ENCODE data around the gene A4GNT. TPM values are rescaled to one million over a fixed set of nuclear protein-coding genes. Genes with fewer than 3 reads are reported as not detected.

The A4GNT gene
- total and polyA plus RNA-seq, 2 experiments from 2014 or later, result not detected

- Histone ChIP-seq H3K27me3 (no peaks in the 10 kb centered on the region), H3K4me1 (ENCODE audit: low read depth) (no peaks in the 10 kb centered on the region), H3K4me3 (no peak overlapping the region), H3K9me3 (ENCODE audit: low read depth) (no peaks in the 10 kb centered on the region), H3K27ac (no peak overlapping the region), H3K36me3 (no peaks in the 10 kb centered on the region)
- no peak for TF ChIP-seq CTCF (IDR thresholded peaks at IDR 0.05; ENCODE audit: low read depth, low read length)
- no peak for DNase-seq (ENCODE audit: low read depth in 1 of 2, low spot score in 1 of 2)
These were observed 4.4 kb downstream of the A4GNT start for GRCh38 chr3:138127636-138128365.

DNA sequence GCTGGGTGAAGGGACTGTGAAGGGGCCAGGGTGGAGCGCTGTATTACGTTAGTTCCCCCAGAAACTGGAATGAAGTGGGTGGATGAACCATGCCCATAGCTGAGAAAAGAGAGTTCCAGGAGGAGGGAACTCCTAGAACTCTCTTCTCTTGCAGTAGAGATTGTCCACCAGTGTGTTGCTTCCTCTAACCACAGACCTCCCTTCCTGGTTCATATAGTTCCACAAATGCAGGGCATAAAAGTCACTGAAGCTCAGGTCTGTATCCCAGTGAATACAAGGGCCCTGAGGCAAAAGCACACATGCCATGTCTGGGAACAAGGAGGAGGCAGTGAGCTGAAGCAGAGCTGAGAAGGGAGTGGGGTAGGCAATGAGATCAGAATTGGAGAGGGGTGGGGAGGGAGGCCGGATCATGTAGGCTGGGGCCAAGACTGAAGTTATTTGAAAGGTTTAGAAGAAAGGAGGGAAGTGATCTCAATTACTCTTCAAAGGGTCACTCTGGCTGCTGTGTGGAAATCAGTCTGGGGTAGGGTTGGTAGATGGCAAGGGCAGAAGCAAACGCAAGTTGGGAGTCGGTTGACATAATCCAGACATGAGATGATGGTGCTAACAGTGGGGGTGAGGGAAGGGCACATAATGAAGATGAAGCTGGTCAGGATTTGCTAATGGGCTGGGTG lies 6.5 kb downstream of the A4GNT start:
- peak overlapping the region; percentile 24 for H3K27ac ChIP-seq
- DNase-seq (ENCODE audit: low read depth in 1 of 2, low spot score in 1 of 2), result peak; percentile 32 to 47

DNA sequence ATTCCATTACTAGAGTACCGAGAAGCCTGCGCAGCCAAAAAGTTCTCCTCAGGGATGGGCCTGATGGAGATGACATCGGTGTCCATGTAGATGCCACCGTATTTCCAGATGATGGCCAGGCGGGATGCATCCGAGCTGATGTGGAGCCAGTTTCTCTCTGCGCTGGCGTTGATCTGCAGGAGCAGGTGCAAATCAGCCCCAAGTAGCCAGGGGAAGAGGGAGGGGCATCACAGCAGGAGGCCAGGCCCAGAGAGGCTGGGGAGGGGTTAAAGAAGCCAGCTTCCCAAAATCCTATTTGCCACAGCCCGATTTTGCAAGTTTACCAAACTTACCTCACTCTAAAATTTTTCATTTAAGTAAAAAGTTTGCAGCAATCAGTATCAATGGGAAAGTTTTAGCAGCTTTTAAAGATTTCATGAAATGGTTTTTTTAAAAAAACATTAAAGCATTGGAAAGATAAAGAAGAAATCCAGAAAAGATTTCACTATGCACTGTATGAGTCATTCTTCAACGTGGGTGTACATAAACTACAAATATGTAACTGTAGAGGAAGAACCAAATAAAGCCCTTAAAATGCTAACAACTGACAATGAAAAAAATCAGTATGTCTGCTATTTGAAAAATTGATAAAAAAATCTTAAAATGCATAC lies 7.4 kb downstream of the A4GNT start:
- TF ChIP-seq CTCF (IDR thresholded peaks at IDR 0.05; ENCODE audit: low read depth, low read length), result no peak

More for the DNA sequence above, 6.5 kb downstream of the A4GNT start:
- Histone ChIP-seq H3K27me3 (no peaks in the 10 kb centered on the region), H3K9me3 (ENCODE audit: low read depth) (no peaks in the 10 kb centered on the region), H3K36me3 (no peaks in the 10 kb centered on the region), H3K4me3 (no peak overlapping the region), H3K4me1 (ENCODE audit: low read depth) (no peaks in the 10 kb centered on the region)
- no peak for TF ChIP-seq CTCF (IDR thresholded peaks at IDR 0.05; ENCODE audit: low read depth, low read length)

GRCh38 chr3:138124188-138124587 lies 8.0 kb downstream of the A4GNT start:
- H3K9me3 ChIP-seq (ENCODE audit: low read depth), result no peaks in the 10 kb centered on the region
- no peak for DNase-seq (ENCODE audit: low read depth in 1 of 2, low spot score in 1 of 2)
- no peaks in the 10 kb centered on the region for H3K36me3 ChIP-seq
- H3K4me3 ChIP-seq, result no peak overlapping the region
- no peak overlapping the region for H3K27ac ChIP-seq
- TF ChIP-seq CTCF (IDR thresholded peaks at IDR 0.05; ENCODE audit: low read depth, low read length), result no peak
- no peaks in the 10 kb centered on the region for H3K4me1 ChIP-seq (ENCODE audit: low read depth)
- no peaks in the 10 kb centered on the region for H3K27me3 ChIP-seq

More for the DNA sequence above, 7.4 kb downstream of the A4GNT start:
- no peak overlapping the region for H3K4me3 ChIP-seq
- no peak overlapping the region for H3K27ac ChIP-seq
- no peaks in the 10 kb centered on the region for H3K27me3 ChIP-seq
- H3K4me1 ChIP-seq (ENCODE audit: low read depth), result no peaks in the 10 kb centered on the region
- peak in 1 of 2 donors; percentile 59 for DNase-seq (ENCODE audit: low read depth in 1 of 2, low spot score in 1 of 2)
- no peaks in the 10 kb centered on the region for H3K36me3 ChIP-seq
- no peaks in the 10 kb centered on the region for H3K9me3 ChIP-seq (ENCODE audit: low read depth)

DNA sequence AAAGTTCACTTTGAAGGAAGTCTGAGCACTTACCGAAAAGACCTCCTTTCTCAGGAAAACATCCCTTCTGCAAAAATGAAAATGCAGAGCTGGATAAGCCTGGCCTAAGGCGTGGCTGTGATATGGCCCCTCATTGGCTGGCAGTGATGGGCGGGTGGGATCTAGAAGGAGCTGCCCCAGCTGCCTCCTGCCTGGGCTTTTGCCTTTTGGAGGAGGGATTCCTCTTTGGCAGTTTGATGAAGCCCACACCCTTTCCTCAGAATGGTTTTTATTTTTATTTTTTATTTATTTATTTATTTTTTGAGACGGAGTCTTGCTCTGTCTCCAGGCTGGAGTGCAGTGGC lies 12.8 kb downstream of the A4GNT start:
- TF ChIP-seq CTCF (IDR thresholded peaks at IDR 0.05; ENCODE audit: low read depth, low read length), result no peak
- Histone ChIP-seq H3K4me1 (ENCODE audit: low read depth) (peaks cover 5% of the 10 kb centered on the region), H3K36me3 (no peaks in the 10 kb centered on the region), H3K9me3 (ENCODE audit: low read depth) (no peaks in the 10 kb centered on the region), H3K27ac (no peak overlapping the region), H3K27me3 (no peaks in the 10 kb centered on the region), H3K4me3 (no peak overlapping the region)
- no peak for DNase-seq (ENCODE audit: low read depth in 1 of 2, low spot score in 1 of 2)

Data from cardiac muscle cell (in vitro differentiated cells and primary cell).